SK-N-SH treated with all-trans-retinoic acid at 6 μM for 48 hours (cell line): ENCODE data around the gene DGCR2.

Experiments used
- CREB5 ChIP-seq: fragments of 250-450 bp; sonication (Bioruptor Pico); IDR thresholded peaks from 2 replicates; pipeline ENCODE4 v1.5.1; 2020; ENCODE audit warnings: low read depth, mild to moderate bottlenecking, moderate library complexity
- ESRRG ChIP-seq: fragments of 250-450 bp; sonication (Bioruptor Pico); IDR thresholded peaks from 2 replicates; pipeline ENCODE4 v1.6.1; 2021; ENCODE audit warnings: mild to moderate bottlenecking
- GLIS3 ChIP-seq: fragments of 250-450 bp; sonication (Bioruptor Pico); IDR thresholded peaks from 2 replicates; pipeline ENCODE4 v1.5.0; 2020; ENCODE audit warnings: mild to moderate bottlenecking, moderate library complexity
- ISL1 ChIP-seq: fragments of 250-450 bp; sonication (Bioruptor Pico); IDR thresholded peaks from 2 replicates; pipeline ENCODE4 v2.1.2; 2022; ENCODE audit warnings: mild to moderate bottlenecking, moderate library complexity
- PATZ1 ChIP-seq: fragments of 250-450 bp; sonication (Bioruptor Pico); IDR thresholded peaks from 2 replicates; pipeline ENCODE4 v1.8.0; 2020; ENCODE audit warnings: mild to moderate bottlenecking, moderate library complexity, borderline replicate concordance
- RARB ChIP-seq: fragments of 250-450 bp; sonication (Bioruptor Pico); IDR thresholded peaks from 2 replicates; pipeline ENCODE4 v1.8.0; 2021; ENCODE audit warnings: mild to moderate bottlenecking, moderate library complexity
- TOX ChIP-seq: fragments of 250-450 bp; sonication (Bioruptor Pico); IDR thresholded peaks from 2 replicates; pipeline ENCODE4 v1.8.0; 2021; ENCODE audit warnings: mild to moderate bottlenecking, moderate library complexity, borderline replicate concordance
- ZFP3 ChIP-seq: fragments of 250-450 bp; sonication (Bioruptor Pico); IDR thresholded peaks from 2 replicates; pipeline ENCODE4 v1.5.0; 2020; ENCODE audit warnings: mild to moderate bottlenecking, moderate library complexity
- ZFP30 ChIP-seq: fragments of 450-650 bp; formaldehyde crosslinking; IDR thresholded peaks from 2 replicates; pipeline ENCODE4 v1.5.0; 2022; ENCODE audit warnings: mild to moderate bottlenecking, moderate library complexity
- ZNF565 ChIP-seq: fragments of 450-650 bp; formaldehyde crosslinking; conservative IDR thresholded peaks from 2 replicates; pipeline ENCODE4 v1.5.0; 2020; ENCODE audit warnings: low read depth, mild to moderate bottlenecking, moderate library complexity
- ZNF8 ChIP-seq: fragments of 450-650 bp; formaldehyde crosslinking; IDR thresholded peaks from 2 replicates; pipeline ENCODE4 v1.5.0; 2020; ENCODE audit warnings: mild to moderate bottlenecking, moderate library complexity

GRCh38 chr22:19080853-19081252 is 41.4 kb downstream of the DGCR2 start:
- TF ChIP-seq TOX (no peak), GLIS3 (CRISPR knock-in tag) (no peak), ZFP3 (CRISPR knock-in tag) (no peak), ZNF565 (CRISPR knock-in tag) (no peak), CREB5 (CRISPR knock-in tag) (no peak), ZFP30 (CRISPR knock-in tag) (no peak), PATZ1 (CRISPR knock-in tag) (no peak), ESRRG (CRISPR knock-in tag) (no peak), ZNF8 (CRISPR knock-in tag) (no peak), RARB (CRISPR knock-in tag) (no peak), ISL1 (CRISPR knock-in tag) (no peak)
